ENCODE results near the gene FDX2. TPM values are rescaled to one million over a fixed set of nuclear protein-coding genes. Genes with fewer than 3 reads are reported as not detected.

The FDX2 gene
- total RNA-seq: 14.4 and 23.4 TPM in 2 replicates

DNA sequence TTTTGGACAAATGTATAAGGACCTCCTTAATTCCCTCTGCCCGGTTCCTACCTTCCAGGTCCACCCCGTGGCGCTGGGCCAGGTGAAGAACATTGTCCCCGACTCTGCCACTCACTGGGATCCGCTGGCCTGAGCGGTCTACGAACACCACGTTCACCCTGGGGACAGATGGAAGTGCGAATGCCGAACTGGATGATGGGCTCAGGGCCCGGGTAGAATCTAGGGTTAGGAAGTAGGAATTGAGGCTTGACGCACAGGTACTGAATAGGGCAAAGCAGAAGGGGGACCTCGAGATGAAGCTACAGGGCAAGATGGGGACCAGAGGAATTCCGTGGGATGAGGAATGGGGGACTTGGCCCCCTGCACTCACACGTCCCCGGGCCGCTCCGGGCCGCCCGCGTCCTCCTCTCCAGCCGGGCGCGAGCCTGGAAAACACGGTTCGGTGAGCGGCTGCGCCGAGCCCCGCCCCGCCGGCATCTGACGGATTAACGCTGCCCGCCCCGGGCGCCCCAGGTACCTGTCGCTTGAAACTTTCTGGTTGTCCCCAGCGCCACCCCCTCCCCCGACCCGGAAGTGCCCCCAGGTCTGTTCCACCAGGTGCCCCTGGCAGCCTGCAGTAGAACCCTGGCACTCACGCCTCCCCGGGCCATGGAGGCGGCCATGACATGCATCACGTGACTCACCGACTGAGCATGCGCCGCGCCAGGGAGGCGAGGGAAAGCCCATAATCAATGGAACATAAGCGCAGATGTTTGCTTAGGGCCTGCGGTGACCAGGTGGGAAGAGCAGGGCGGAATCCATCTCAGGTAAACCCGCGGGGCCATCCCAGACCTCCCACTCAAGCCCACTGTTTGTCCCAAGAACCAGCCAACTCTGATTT, at the start of gene FDX2:
TSS of gene FDX2 (minus strand) at position 681 of the 880 bp plus-strand sequence. CDS start at position 662, 19 bp downstream.

DNA sequence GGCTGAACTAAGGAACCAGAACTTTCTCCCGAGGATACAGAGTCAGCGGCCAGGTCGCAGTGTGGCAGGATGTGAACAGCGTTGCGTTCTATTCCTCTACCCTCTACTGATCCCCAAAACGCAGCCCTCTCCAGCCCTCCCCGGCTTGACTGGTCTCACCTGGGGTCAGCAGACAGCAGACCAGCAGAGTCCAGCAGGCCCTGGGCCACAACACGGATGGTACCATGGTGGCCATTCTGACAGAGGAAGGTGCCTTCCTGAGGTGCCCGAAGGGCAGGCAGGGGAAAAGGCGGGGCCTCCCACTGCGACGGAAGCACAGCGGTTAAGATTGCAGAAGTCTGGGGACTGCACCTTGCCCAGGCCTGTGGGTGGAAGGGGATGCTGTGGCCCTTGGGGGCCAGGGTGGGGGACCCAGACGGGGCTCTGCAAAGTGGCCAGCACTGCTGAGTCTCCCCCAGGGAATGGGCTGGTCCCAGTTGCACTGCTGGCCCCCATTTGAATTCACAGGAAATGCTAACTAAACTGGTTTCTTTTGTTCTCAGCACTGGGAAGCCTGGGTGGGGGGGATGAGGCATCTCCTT, 23.7 kb upstream of the FDX2 start, which contains the start of gene ICAM3:
TSS of gene ICAM3 (minus strand) at position 245 of the 581 bp plus-strand sequence. CDS start at position 235, 10 bp downstream.

DNA sequence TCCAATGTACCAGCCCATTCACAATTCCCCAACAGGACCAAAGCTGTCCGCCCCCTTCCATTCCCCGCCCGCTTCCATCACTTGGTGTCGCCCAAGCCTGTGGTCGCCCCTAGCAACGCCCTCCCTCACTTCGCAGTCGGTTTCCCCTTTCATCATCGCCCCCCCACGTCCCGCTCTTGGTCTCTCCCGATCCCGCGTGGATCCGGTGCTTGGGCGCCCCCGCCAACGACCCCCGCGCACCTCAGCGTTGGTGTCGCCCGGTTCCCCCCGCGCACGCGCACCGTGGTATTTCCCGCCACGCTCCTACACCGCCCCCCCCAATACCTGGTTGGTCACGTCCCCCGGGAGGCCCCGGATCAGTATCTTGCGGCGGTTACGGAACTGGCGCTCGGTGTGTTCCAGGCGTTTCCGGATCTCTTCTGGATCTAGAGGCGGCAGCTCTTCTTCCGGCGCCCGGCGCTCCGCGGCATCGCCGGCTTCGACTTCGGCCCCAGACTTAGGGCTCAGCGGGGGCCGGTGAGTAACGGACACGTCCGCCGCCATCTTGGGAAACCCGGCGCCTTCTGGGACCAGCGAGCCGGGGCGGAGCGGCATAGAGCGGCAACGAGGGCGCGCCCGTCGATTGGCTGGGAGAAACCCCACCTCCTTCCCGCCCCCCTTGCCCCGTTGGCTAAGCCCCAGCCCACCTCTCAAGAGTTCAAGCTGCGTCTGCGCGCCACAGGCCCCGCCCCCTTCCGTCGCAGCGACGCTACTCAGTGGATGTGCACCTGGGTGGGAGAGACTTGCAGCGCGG, 17.3 kb upstream of the FDX2 start, which contains the start of gene RAVER1:
TSS of gene RAVER1 (minus strand) at position 565 of the 793 bp plus-strand sequence. CDS start at position 543, 22 bp downstream.

DNA sequence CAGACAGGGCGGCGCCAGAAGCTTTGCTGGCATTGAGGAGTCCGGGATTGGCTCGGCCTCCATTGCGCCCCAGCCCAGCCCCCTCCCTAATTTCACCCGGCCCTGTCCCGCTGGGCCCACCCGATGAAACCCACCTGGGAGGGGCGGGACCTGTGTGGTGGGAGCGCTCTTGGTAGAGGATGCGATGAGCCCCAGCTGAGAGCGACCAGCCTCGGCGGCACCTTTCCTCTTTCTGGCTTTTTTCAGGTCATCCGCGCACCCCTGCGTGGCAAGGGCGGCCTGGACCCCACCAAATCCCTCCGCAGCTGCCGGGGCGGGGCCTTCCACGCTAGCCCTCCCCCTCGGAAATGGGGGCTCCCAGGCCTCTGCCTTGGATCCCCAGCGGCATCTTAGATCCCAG, 6.4 kb downstream of the FDX2 start, which contains the start of gene ZGLP1:
TSS of gene ZGLP1 (minus strand) at position 393 of the 400 bp plus-strand sequence.

DNA sequence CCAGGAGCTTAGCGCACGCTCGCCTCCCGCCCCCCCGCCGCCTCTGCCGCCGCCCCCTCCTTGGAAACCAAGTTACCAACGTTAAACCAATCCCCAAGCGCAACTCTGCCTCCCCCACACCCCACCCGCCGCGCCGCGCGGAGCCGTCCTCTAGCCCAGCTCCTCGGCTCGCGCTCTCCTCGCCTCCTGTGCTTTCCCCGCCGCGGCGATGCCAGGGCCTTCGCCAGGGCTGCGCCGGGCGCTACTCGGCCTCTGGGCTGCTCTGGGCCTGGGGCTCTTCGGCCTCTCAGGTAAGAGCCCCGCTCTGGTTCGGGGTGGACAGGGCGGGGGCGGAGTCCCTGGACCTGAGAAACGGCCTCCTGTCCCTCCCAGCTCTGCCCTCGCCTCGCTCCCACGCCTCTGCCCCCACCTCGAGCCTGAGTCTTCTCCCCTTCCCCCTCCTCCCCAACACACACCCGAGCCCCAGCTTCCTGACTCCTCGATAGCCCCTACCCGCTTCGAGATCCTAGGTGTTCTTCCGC, 25.9 kb downstream of the FDX2 start, which contains the start of gene ICAM5:
TSS of gene ICAM5 (plus strand) at position 117 of the 521 bp plus-strand sequence. CDS start at position 209, 92 bp downstream.

DNA sequence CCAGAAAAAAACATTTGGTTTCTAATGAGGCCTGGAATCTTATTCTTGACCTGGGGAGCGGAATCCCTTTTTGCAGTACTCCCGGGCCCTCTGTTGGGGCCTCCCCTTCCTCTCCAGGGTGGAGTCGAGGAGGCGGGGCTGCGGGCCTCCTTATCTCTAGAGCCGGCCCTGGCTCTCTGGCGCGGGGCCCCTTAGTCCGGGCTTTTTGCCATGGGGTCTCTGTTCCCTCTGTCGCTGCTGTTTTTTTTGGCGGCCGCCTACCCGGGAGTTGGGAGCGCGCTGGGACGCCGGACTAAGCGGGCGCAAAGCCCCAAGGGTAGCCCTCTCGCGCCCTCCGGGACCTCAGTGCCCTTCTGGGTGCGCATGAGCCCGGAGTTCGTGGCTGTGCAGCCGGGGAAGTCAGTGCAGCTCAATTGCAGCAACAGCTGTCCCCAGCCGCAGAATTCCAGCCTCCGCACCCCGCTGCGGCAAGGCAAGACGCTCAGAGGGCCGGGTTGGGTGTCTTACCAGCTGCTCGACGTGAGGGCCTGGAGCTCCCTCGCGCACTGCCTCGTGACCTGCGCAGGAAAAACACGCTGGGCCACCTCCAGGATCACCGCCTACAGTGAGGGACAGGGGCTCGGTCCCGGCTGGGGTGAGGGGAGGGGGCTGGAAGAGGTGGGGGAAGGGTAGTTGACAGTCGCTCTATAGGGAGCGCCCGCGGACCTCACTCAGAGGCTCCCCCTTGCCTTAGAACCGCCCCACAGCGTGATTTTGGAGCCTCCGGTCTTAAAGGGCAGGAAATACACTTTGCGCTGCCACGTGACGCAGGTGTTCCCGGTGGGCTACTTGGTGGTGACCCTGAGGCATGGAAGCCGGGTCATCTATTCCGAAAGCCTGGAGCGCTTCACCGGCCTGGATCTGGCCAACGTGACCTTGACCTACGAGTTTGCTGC, 28.7 kb downstream of the FDX2 start, which contains the start of gene ICAM4:
TSS of gene ICAM4 (plus strand) at position 153 of the 935 bp plus-strand sequence. CDS start at position 211, 58 bp downstream.

DNA sequence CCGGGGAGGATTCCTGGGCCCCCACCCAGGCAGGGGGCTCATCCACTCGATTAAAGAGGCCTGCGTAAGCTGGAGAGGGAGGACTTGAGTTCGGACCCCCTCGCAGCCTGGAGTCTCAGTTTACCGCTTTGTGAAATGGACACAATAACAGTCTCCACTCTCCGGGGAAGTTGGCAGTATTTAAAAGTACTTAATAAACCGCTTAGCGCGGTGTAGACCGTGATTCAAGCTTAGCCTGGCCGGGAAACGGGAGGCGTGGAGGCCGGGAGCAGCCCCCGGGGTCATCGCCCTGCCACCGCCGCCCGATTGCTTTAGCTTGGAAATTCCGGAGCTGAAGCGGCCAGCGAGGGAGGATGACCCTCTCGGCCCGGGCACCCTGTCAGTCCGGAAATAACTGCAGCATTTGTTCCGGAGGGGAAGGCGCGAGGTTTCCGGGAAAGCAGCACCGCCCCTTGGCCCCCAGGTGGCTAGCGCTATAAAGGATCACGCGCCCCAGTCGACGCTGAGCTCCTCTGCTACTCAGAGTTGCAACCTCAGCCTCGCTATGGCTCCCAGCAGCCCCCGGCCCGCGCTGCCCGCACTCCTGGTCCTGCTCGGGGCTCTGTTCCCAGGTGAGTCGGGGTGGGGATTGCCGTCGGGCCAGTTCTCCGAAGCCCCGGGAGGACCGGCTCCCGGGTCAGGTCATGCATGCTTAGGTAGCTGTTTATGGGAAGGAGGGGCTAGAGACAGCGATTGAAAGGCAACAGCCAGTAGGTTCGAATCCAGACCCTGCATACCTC, 45.0 kb downstream of the FDX2 start, which contains the start of gene ICAM1:
TSS of gene ICAM1 (plus strand) at position 505 of the 779 bp plus-strand sequence. CDS start at position 545, 40 bp downstream.

Other genes starting within 250 kb of the FDX2 start
- 12.1 and 25.1 TPM in 2 replicates for gene SHFL, start 229.7 kb downstream of the FDX2 start, total RNA-seq
- 0.19 and 1.4 TPM in 2 replicates for gene ANGPTL6, start 213.3 kb downstream of the FDX2 start, total RNA-seq
- gene PPAN, start 209.7 kb downstream of the FDX2 start, total RNA-seq: 36.1 and 61.2 TPM in 2 replicates
- 2.3 and 3.8 TPM in 2 replicates for gene P2RY11, start 204.3 kb downstream of the FDX2 start, total RNA-seq
- 285 and 382 TPM in 2 replicates for gene EIF3G, start 196.1 kb downstream of the FDX2 start, total RNA-seq
- 19.2 and 91.1 TPM in 2 replicates for gene DNMT1, start 121.1 kb downstream of the FDX2 start, total RNA-seq
- gene S1PR2, start 84.7 kb downstream of the FDX2 start, total RNA-seq: 11.0 and 13.6 TPM in 2 replicates
- 10.7 and 36.0 TPM in 2 replicates for gene MRPL4, start 63.8 kb downstream of the FDX2 start, total RNA-seq
- 5.2 and 23.1 TPM in 2 replicates for gene ICAM1, start 44.9 kb downstream of the FDX2 start, total RNA-seq
- gene ICAM4, start 29.1 kb downstream of the FDX2 start, total RNA-seq: 0.85 and 0.96 TPM in 2 replicates
- 0.96 and 3.9 TPM in 2 replicates for gene ICAM5, start 26.1 kb downstream of the FDX2 start, total RNA-seq
- 0.38 and 1.1 TPM in 2 replicates for gene ZGLP1, start 6.2 kb downstream of the FDX2 start, total RNA-seq
- gene RAVER1, start 17.5 kb upstream of the FDX2 start, total RNA-seq: 4.2 and 11.3 TPM in 2 replicates
- 7.0 and 12.1 TPM in 2 replicates for gene ICAM3, start 23.6 kb upstream of the FDX2 start, total RNA-seq
- gene TYK2, start 64.6 kb upstream of the FDX2 start, total RNA-seq: 60.6 and 101 TPM in 2 replicates
- gene CDC37, start 87.5 kb upstream of the FDX2 start, total RNA-seq: 193 and 304 TPM in 2 replicates
- gene PDE4A, start 104.5 kb upstream of the FDX2 start, total RNA-seq: 2.5 and 2.8 TPM in 2 replicates
- 69.3 and 98.5 TPM in 2 replicates for gene KEAP1, start 187.3 kb upstream of the FDX2 start, total RNA-seq
- 1.4 and 4.6 TPM in 2 replicates for gene S1PR5, start 201.4 kb upstream of the FDX2 start, total RNA-seq
- 14.9 and 25.9 TPM in 2 replicates for gene ATG4D, start 227.9 kb upstream of the FDX2 start, total RNA-seq
- 6.8 and 20.7 TPM in 2 replicates for gene KRI1, start 250.0 kb upstream of the FDX2 start, total RNA-seq